ENCODE measurements around the gene CIRBP. TPM values are rescaled to one million over a fixed set of nuclear protein-coding genes. Genes with fewer than 3 reads are reported as not detected.

Gene CIRBP
- total and polyA plus RNA-seq, 2 of the 13 experiments (the other 11 are each of a cell fraction or from before 2014, with no cell fraction given), result 133 to 140 TPM

GRCh38 chr19:1269065-1269477, at the start of gene CIRBP (continued):
- TF ChIP-seq UBTF (CRISPR knock-in tag; IDR thresholded peaks at IDR 0.05) (no peak), ZNF331 (CRISPR knock-in tag; IDR thresholded peaks at IDR 0.05) (peak; percentile 43; the same call in 1 of the 2 replicates), TSC22D2 (CRISPR knock-in tag; IDR thresholded peaks at IDR 0.05; ENCODE audit: borderline replicate concordance) (no peak; the same call in 1 of the 2 replicates), TP53 (CRISPR knock-in tag; conservative IDR thresholded peaks at IDR 0.05) (no peak), ZNF232 (CRISPR knock-in tag; IDR thresholded peaks at IDR 0.05; ENCODE audit: borderline replicate concordance) (peak; percentile 8; the same call in 1 of the 2 replicates), ZNF644 (CRISPR knock-in tag; IDR thresholded peaks at IDR 0.05; ENCODE audit: low read depth) (no peak), HMGXB3 (CRISPR knock-in tag; IDR thresholded peaks at IDR 0.05; ENCODE audit: borderline replicate concordance) (no peak), ZNF350 (CRISPR knock-in tag; IDR thresholded peaks at IDR 0.05; ENCODE audit: borderline replicate concordance, low read depth) (no peak), GATAD2A (CRISPR knock-in tag; IDR thresholded peaks at IDR 0.05) (no peak), ZNF790 (CRISPR knock-in tag; IDR thresholded peaks at IDR 0.05; ENCODE audit: borderline replicate concordance) (no peak), RBFOX2 (IDR thresholded peaks at IDR 0.05; ENCODE audit: low read depth, low read length) (peak; percentile 100), NR0B2 (CRISPR knock-in tag; IDR thresholded peaks at IDR 0.05) (no peak), RARA (CRISPR knock-in tag; IDR thresholded peaks at IDR 0.05) (no peak; the same call in 1 of the 2 replicates), PHF5A (CRISPR knock-in tag; IDR thresholded peaks at IDR 0.05; ENCODE audit: low read depth, unreplicated experiment) (no peak), SUZ12 (IDR thresholded peaks at IDR 0.05; ENCODE audit: low read depth, low read length) (no peak), REPIN1 (CRISPR knock-in tag; IDR thresholded peaks at IDR 0.05; ENCODE audit: borderline replicate concordance, low read depth) (no peak), NCOA1 (CRISPR knock-in tag; IDR thresholded peaks at IDR 0.05) (no peak), ZNF256 (CRISPR knock-in tag; conservative IDR thresholded peaks at IDR 0.05) (no peak), ZNF225 (CRISPR knock-in tag; IDR thresholded peaks at IDR 0.05) (0 out of 2 replicates have a peak, but pooled peaks have one; percentile 25), IRF2 (CRISPR knock-in tag; IDR thresholded peaks at IDR 0.05) (peak; percentile 57; the same call in 1 of the 2 replicates), GTF2F1 (IDR thresholded peaks at IDR 0.05; ENCODE audit: low read length) (peak; percentile 75; the same call in 1 of the 2 replicates), ZNF329 (CRISPR knock-in tag; IDR thresholded peaks at IDR 0.05; ENCODE audit: low read depth) (no peak), MTA3 (CRISPR knock-in tag; IDR thresholded peaks at IDR 0.05) (no peak), EED (CRISPR knock-in tag; IDR thresholded peaks at IDR 0.05) (no peak), ZNF550 (CRISPR knock-in tag; IDR thresholded peaks at IDR 0.05; ENCODE audit: borderline replicate concordance) (no peak), ZNF562 (CRISPR knock-in tag; IDR thresholded peaks at IDR 0.05; ENCODE audit: borderline replicate concordance) (no peak)

Data from HepG2 (cell line).